KG1 (cell line): ENCODE measurements around the gene RSPH9.
A peak's percentile ranks its signal among the peaks of the same experiment; 100 is the strongest.
"Not testable (repeated sequence)": the region's sequence is repeated elsewhere in the genome, so short reads cannot be mapped to it uniquely, and the experiment has no call there.

Experiments used
- DNase-seq: peaks from one replicate; lab custom pipeline; 2025; lab: John Stamatoyannopoulos, UW

Gene RSPH9

GRCh38 chr6:43629104-43629504 is 15.7 kb upstream of the RSPH9 start, which contains the start of gene GTPBP2:
Gene GTPBP2, minus strand, starts transcription at chr6:43629264. Its CDS starts 102 bp downstream, at chr6:43629162.
- DNase-seq, result peak; percentile 93

DNA sequence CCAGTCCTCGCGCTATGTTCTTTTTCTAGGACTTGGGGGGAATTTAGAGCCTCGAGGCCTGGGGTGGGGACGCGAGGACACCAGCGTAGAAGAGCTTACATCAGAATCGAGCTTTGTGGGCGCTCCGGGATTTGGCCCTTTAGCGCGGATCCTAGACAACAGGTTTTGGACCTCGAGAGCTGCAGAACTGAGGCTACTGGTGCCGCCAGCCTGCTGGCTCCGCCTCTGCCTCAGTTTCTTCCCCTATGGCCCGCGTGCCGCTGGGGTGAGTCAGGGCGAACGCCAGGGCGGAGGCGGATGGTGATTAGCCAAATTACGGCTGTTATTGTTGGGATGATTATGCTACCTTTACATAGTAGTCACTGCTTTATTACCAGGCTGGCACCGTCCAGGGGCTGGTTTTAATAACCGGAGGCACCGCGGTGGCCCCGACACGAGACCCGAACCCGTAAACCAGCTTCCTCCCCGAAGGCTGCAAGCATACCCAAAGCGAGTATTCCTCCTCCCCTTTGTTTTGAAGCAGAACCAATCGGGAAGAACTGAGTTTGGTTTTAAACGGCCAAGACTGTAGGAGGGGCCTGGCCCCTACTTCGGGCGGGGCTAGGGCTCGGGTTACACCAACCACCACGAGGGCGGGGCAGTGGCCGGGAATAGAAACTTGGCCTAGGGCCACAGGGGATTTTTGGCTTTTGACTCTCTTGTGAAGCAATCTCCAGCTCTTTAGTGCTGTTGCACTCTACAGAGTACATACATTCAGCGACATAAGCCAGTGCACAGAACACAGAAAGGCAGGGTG is 15.1 kb upstream of the RSPH9 start:
- peak; percentile 92 for DNase-seq

- no peak for DNase-seq
Measured at GRCh38 chr6:43630980-43631619, 13.7 kb upstream of the RSPH9 start.

DNA sequence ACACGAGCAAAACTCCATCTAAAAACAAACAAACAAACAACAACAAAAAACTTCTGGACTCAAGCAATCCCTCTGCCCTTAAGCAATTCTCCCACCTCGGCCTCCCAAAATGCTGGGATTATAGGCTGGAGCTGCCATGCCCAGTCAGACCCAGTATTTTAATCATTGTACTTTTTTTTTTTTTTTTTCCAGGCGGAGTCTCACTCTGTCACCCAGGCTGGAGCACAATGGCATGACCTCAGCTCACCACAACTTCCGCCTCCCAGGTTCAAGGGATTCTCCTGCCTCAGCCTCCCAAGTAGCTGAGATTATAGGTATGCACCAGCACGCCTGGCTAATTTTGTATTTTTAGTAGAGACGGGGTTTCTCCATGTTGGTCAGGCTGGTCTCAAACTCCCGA is 11.8 kb upstream of the RSPH9 start:
- not testable (repeated sequence) for DNase-seq

DNA sequence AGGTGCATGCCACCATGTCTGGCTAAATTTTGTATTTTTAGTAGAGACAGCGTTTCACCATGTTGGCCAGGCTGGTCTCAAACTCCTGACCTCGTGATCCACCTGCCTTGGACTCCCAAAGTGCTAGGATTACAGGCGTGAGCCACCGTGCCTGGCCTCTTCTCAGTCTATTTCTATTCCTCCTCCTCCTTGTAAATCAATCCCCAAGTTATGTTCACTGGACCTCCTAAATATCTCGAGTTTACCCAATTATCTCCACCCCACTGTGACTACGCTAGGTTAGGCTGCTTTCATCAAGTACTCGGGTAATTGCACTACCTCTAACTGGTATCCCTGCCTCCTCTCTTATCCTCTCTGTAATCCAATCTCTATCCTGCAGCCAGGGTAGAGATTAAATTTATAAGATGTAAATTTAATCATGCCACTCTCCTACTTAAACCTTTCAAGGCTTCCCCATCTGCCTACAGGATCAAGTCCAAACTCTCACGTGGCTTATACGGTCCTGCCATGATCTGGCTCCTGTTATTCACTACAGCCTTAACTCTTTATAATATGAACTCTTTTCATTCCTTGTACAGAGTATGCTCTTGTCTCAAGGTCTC is 10.0 kb upstream of the RSPH9 start:
- no peak for DNase-seq

DNA sequence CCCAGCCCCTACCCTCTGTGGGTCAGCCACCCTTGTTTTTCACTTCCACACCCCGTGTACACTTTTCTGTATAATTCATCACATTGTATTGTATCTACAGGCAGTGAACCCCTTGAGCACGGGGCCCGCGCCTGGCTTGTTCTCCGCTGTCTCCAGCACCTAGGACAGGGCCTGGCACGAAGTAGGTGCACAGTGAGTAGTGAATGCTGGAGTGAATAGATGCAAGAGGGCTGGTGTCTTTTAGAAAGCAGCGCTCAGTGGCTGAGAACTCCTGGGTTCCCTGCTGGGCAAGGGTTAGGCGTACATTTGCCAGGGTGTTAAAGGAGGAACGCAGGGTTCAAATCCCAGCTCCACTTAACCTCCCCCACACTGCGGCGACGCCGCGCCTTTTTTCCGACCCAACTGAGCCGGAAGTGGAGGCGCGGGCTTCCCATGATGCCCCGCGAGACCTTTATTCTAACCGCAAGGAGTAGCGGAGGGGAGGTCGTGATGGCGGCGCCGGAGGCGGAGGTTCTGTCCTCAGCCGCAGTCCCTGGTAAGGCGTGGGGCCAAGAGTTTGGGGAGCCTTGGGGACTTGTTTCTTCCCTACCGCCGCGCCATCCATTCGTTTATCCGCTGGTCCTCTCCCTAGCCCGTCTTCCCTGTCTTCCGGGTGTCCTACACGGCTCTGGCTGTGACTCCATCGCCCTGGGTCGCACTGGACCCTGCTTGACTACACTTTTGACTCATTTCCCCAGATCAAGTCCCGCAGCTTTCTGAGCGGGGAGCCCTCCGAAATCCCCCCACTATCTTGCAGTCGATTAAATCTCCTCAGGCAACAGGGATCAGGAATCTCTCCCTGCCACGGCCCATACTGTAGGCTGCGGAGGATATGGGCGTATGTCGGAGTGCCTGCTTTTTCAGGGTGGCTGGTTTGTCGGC is 9.2 kb upstream of the RSPH9 start, which contains the start of gene MAD2L1BP:
TSS of gene MAD2L1BP (plus strand) at position 454 of the 921 bp plus-strand sequence. CDS start at position 490, 36 bp downstream.
- DNase-seq, result peak; percentile 63

- DNase-seq, result no peak
Measured at GRCh38 chr6:43636308-43636659, 8.6 kb upstream of the RSPH9 start.

DNA sequence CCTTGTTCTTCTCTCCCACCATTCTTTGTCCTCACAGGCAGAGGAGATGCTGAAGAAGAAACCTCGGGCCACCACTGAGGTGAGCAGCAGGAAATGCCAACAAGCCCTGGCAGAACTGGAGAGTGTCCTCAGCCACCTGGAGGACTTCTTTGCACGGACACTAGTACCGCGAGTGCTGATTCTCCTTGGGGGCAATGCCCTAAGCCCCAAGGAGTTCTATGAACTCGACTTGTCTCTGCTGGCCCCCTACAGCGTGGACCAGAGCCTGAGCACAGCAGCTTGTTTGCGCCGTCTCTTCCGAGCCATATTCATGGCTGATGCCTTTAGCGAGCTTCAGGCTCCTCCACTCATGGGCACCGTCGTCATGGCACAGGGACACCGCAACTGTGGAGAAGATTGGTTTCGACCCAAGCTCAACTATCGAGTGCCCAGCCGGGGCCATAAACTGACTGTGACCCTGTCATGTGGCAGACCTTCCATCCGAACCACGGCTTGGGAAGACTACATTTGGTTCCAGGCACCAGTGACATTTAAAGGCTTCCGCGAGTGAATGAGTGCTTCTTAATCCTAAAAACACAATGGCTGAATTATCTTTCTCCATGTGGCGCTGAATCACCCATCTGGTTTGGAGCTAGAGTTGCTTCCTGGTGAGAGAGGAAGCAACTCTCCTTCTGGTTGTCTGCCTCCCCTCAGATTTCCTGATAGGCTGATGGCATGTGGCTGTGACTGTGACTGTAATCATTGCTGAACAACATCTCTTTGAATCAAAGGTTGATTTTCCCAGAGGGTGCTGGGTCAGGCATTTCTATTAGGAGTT is 4.6 kb upstream of the RSPH9 start:
- DNase-seq, result no peak

DNA sequence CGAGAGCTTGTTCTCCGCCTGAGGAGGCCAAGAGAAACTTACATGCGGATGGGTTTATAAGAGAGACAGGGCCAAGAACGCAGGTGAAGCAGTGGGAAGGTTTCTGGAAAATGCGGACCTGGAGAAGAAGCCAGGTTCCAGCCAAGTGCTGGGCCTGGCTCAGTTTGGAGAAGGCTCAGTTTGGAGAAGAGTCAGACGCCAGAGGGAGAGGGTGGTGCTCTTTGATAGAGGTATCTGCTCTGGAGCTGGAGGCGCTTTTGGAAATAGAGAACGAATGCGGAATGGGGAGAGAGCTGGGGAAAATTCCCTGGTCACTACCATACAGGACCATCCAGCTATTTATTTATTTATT is 753 bp downstream of the RSPH9 start:
- no peak for DNase-seq

DNA sequence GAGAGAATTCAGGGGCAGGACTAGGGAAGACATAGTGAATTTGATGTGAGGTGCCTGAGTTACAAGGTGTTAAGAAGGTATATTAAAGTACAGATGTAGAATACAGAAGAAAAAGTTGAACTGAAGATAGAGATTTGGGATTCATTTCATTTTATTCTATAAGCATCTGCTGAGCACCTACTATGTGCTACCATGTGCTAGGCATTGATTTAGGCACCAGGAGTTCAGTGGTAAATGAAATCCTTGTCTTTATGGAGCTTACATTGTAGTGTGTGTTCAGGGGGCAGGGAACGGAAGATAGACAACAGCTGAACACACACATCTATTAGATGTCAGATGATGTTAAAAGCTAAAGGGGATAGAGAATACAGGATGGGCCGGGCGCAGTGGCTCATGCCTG is 2.8 kb downstream of the RSPH9 start:
- no peak for DNase-seq

GRCh38 chr6:43648248-43648647 is 3.4 kb downstream of the RSPH9 start:
- DNase-seq, result no peak

DNA sequence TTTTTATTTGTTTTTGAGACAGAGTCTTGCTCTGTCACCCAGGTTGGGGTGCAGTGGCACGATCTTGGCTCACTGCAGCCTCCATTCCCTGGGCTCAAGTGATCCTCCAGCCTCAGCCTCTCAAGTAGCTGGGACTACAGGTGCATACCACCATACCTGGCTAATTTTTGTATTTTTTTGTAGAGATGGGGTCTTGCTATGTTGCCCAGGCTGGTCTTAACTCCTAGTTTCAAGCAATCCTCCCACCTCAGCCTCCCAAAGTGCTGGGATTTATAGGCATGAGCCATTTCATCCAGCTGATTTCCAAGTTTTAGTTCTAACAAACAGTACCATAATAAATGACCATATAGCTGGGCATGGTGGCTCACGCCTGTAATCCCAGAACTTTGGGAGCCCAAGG is 8.0 kb downstream of the RSPH9 start:
- not testable (repeated sequence) for DNase-seq

DNA sequence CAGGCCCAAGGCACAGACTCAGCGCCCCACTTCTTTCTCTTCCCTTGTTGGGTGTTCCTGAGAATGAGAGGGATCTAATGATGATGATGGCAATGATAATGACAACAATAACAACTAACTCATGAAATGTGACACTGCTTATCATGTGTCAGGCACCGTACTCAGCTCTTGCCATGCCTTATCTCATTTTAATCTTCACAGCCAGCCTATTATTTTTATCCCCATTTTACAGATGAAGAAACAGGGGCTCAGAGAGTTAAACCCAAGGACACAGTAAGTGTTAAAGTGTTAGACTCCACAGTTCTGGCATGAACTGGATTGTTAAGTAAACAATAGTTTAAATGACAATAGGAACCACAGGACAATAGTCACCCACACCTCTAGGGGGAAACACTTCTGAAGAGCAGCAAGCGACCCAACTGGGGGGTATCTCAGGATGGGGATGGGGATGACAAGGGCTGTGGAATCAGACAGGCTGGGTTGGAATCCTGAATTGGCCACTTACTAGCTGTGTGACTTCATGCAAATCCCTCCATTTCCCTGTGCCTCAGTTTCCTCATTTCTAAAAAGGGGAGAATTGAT is 12.5 kb downstream of the RSPH9 start:
- DNase-seq, result no peak

GRCh38 chr6:43658161-43658560 is 13.3 kb downstream of the RSPH9 start:
- DNase-seq, result no peak

DNA sequence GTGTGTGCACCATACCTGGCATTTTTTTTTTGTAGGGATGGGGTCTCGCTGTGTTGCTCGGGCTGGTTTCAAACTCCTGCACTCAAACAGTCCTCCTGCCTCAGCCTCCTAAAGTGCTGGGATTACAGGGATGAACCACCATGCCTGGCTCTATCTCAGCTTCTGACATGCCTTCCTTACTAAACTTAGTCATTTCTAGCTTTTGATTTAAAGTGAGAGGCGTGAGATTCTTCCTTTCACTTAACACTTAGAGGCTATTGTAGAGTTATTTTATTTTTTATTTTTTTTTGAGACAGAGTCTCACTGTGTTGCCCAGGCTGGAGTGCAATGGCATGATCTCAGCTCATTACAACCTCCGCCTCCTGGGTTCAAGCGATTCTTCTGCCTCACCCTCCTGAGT is 18.1 kb downstream of the RSPH9 start:
- not testable (repeated sequence) for DNase-seq

- DNase-seq, result no peak
Measured at GRCh38 chr6:43665376-43665775, 20.5 kb downstream of the RSPH9 start.

DNA sequence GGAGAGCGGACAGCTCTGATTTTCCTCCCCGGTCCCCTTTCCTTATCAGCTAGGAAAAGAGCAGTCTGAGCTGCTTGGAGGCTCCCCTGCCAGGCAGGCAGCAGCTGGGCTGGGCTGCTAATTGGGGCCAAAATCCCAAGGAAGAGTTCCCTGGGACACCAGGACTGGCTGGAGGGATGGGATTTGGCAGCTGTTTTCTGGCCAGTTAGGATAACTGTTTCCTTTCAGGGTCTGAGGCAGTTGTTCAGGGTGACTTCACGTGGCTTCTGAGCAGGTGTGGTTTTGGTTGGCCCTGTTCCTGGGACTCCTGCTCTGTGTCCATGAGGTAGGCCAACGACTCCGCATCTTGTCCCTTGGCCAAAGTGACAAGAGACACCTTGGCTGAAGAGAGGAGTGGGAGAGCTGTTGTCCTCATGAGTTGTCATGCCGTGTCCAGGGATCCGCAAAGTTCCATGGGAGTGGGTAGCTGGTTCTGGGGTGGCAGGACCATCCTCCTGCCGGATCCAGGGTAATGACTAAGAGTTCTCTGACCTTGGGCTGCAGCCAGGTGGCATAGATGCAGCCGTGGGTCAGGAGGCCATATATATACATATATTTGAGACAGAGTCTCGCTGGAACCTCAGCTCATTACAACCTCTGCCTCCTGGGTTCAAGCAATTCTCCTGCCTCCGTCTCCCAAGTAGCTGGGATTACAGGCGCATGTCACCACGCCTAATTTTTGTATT is 21.5 kb downstream of the RSPH9 start:
- DNase-seq, result no peak

- peak; percentile 61 for DNase-seq
Measured at GRCh38 chr6:43667245-43668150, 22.7 kb downstream of the RSPH9 start.
